ENCODE results near the gene PPRC1. TPM values are rescaled to one million over a fixed set of nuclear protein-coding genes. Genes with fewer than 3 reads are reported as not detected.

The PPRC1 gene
- total RNA-seq, 4 donors from 2014 or later: 23.5 to 48.1 (median 24.3) TPM

DNA sequence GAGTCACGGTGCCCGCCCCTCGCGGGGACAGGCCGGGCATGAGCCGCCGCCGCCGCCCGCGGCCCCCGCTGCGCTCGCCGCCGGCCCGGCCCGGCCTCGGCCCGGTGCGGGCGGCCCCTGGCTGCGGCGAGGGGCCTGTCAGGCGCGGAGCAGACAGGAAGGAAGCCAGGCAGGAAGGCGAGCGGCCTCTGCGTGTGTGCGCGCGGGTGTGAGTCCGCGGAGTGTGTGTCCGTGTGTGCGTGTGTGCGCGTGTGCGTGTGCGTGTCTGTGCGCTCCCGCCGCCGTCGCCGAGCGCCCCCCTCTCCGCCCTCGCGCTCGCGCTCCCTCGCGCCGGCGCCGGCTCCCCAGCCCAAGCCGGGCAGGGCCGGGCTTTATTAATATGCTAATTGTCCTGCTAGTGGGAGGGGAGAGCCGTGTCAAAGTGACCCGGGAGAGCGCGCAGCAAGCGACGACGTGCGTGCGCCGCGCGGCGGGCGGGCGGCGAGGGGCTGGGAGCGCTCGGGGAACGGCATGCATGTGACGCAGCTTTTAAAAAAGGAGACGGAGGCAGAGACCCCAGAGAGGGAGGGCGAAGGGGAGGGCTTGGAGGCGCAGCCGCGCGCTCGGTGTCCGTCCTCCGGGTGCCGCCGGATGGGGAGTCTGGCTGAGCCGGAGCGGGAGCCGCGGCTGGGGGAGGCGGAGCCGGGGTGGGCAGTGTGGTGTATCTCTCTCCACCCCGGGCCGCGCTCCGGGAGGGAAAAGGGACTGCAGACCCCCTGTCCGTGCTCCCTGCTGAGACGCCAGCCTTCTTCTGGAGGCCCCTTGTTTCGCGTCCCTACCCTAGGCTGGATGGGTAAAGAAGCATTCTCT is 12.5 kb upstream of the PPRC1 start, which contains the start of gene LDB1:
TSS of gene LDB1 (minus strand) at position 227 of the 849 bp plus-strand sequence. CDS start 258 bp downstream, outside the sequence.
- intact Hi-C loops (cut with DNase I; ENCODE audit: low total_unique reads): no loop called here
- peak; percentile 77 to 95 for DNase-seq (ENCODE audit: low spot score in 2 of 2)
- WGBS, 2 donors: 0 to 1% methylated on average over 54 to 84 of the region's 104 CpGs
- H3K4me3 ChIP-seq (ENCODE audit: low read depth, poor library complexity, severe bottlenecking): peak within 1 kb of the TSS; percentile 78
- peak in 1 of 2 donors; percentile 50 for TF ChIP-seq POLR2A (IDR thresholded peaks at IDR 0.05)
- TF ChIP-seq, protein P1, sequence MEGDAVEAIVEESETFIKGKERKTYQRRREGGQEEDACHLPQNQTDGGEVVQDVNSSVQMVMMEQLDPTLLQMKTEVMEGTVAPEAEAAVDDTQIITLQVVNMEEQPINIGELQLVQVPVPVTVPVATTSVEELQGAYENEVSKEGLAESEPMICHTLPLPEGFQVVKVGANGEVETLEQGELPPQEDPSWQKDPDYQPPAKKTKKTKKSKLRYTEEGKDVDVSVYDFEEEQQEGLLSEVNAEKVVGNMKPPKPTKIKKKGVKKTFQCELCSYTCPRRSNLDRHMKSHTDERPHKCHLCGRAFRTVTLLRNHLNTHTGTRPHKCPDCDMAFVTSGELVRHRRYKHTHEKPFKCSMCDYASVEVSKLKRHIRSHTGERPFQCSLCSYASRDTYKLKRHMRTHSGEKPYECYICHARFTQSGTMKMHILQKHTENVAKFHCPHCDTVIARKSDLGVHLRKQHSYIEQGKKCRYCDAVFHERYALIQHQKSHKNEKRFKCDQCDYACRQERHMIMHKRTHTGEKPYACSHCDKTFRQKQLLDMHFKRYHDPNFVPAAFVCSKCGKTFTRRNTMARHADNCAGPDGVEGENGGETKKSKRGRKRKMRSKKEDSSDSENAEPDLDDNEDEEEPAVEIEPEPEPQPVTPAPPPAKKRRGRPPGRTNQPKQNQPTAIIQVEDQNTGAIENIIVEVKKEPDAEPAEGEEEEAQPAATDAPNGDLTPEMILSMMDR (IDR thresholded peaks at IDR 0.05): no peak

DNA sequence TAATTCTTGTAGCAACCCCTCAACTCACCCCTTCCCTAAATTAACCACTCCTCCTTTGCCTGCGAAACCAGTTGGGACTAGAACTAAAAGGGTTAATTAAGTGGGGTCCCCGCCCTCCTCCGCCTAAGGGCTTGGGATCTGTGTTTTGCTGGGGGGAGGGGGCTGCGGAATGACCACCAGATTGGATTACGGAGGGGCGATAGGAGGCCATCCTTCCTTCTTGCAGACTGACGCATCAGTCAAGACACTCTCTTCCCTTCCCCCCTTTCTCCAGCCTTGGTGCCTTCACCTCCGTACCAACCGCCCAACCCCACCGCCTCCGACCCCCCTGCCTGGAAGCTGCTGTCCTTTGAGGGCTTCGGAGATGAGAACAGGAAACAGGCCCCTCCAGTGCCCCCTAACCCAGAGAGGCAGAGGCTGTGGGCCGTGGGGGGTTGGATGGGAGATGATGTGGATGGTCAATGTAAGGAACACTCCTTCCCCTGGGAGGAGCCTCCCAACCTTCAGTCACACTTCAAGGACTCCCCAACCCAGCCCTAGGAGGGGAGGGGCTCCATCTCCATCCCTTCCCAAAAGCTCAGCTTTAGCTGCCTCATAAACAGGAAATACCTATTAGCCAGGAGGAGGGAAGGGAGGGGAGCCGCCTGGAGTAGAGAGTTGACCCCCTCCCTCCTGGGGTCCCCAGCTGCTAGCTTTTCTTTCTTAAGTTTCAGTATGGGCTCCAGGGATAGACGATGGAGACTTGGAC is 11.7 kb upstream of the PPRC1 start:
- peak overlapping the region; percentile 78 for H3K4me3 ChIP-seq (ENCODE audit: low read depth, poor library complexity, severe bottlenecking)
- intact Hi-C loops (cut with DNase I; ENCODE audit: low total_unique reads): no loop called here
- no peak for TF ChIP-seq POLR2A (IDR thresholded peaks at IDR 0.05)
- TF ChIP-seq, protein P1 (IDR thresholded peaks at IDR 0.05): no peak
- DNase-seq (ENCODE audit: low spot score in 2 of 2): peak; percentile 60 to 91
- WGBS, 2 donors: 4 to 10% methylated on average over 15 of the region's 15 CpGs

DNA sequence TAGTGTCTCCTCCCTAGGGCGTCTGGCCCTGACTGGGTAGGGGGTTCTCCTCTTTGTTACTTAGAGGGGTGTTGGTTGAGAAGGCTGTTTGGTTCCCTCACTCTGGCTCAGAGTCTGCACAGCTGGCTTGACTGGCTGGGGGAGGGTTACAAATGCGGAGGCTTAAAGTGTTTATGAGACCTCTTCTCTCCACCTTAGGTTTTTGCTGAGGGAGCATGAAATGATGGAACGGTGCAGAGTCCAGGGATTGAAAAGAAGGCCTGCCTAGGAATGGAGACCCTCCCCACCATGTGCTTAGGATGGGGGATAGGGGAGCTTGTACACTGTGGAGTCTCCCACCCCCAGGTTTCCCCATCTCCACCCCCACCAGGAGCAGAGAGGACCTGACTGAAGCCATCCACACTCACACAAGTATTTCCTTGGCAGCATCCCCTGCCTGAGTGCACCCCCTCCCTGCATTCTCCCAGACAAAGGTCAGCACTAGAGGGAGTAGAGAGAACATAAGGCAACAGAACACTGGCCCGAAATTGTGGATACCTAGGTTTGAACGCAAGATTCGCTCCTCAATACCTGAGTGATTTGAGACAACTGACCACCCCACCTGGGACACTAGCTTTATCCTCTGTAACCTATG is 11.0 kb upstream of the PPRC1 start:
- 61 to 68% methylated on average over 6 of the region's 6 CpGs for WGBS, 2 donors

DNA sequence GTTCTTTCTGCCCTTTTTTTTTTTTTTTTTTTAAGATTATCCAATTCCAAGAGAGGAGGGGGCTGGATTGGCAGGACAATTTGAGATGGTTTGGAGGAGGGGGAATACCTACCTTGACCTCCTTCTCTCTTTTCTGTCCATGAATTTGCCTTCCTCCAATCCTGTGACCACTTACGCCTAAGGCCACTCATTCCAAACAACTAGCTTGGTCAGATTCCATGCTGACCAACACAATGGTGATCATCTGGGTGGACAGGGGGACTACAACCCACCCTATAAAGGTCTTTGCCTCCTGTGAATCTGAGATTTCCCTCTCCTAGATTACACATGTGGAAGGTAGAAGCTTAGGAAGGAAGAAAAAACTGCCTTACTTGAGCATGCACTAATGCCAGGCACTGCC is 10.4 kb upstream of the PPRC1 start:
- intact Hi-C loops (cut with DNase I; ENCODE audit: low total_unique reads): no loop called here
- DNase-seq (ENCODE audit: low spot score in 2 of 2): no peak
- no peak for TF ChIP-seq POLR2A (IDR thresholded peaks at IDR 0.05)
- TF ChIP-seq, protein P1 (IDR thresholded peaks at IDR 0.05): no peak
- WGBS, 2 donors: 100% methylated on average over 1 of the region's 1 CpG
- no peak overlapping the region for H3K4me3 ChIP-seq (ENCODE audit: low read depth, poor library complexity, severe bottlenecking)

More for the DNA sequence above, 11.0 kb upstream of the PPRC1 start:
- TF ChIP-seq, protein P1 (IDR thresholded peaks at IDR 0.05): no peak
- no peak for TF ChIP-seq POLR2A (IDR thresholded peaks at IDR 0.05)
- no peak overlapping the region for H3K4me3 ChIP-seq (ENCODE audit: low read depth, poor library complexity, severe bottlenecking)
- intact Hi-C loops (cut with DNase I; ENCODE audit: low total_unique reads): no loop called here
- no peak for DNase-seq (ENCODE audit: low spot score in 2 of 2)

DNA sequence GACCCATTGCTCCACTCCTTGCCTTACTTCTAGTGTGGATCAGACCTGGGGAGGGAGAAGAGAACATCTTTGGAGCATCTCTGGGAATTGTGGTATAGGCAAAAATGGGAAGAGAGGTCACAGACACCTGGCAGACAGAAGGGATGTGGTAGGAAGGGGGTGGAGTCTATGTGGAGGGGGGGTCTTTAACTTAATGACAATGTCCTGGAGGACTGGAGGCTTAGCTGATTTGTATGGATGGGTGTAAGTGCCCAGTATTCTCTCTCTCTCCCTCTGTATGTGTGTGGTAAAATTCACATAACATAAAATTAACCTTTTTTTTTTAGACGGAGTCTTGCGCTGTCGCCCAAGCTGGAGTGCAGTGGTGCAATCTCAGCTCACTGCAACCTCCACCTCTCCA is 9.6 kb upstream of the PPRC1 start:
- WGBS, 2 donors: 90 to 95% methylated on average over 3 of the region's 3 CpGs
- no peak overlapping the region for H3K4me3 ChIP-seq (ENCODE audit: low read depth, poor library complexity, severe bottlenecking)
- no peak for TF ChIP-seq POLR2A (IDR thresholded peaks at IDR 0.05)
- TF ChIP-seq, protein P1 (IDR thresholded peaks at IDR 0.05): no peak
- no peak for DNase-seq (ENCODE audit: low spot score in 2 of 2)
- intact Hi-C loops (cut with DNase I; ENCODE audit: low total_unique reads): no loop called here

All from lower leg skin (tissue), 4 donors.